ENCODE data around the gene AHCYL2.
"Not testable (repeated sequence)": the region's sequence is repeated elsewhere in the genome, so short reads cannot be mapped to it uniquely, and the experiment has no call there.

Gene AHCYL2

GRCh38 chr7:129367349-129367699, 142.5 kb downstream of the AHCYL2 start:
- POLR2A ChIA-PET, result interaction anchor here (0.8 kb wide), 1 partner anchor 97 kb away, joined by 3 read pairs; no protein-coding TSS in a partner anchor

GRCh38 chr7:129367700-129368388, 143.0 kb downstream of the AHCYL2 start:
- POLR2A ChIA-PET, result interaction anchor here (0.8 kb wide), 1 partner anchor 97 kb away, joined by 3 read pairs; no protein-coding TSS in a partner anchor
- DNase-seq (ENCODE audit: extremely low spot score), result peak; percentile 73
- TF ChIP-seq SP1 (IDR thresholded peaks at IDR 0.05), result no peak
- no peak for TF ChIP-seq BHLHE40 (IDR thresholded peaks at IDR 0.05; ENCODE audit: borderline replicate concordance)
- CTCF ChIA-PET, result interaction anchor here (0.6 to 3.9 kb wide), 26 partner anchors 8 to 276 kb away, joined by 3 to 32 read pairs (median 4); partner anchors contain the start of gene STRIP2

More at GRCh38 chr7:129367349-129367699, 142.5 kb downstream of the AHCYL2 start:
- no peak for DNase-seq (ENCODE audit: extremely low spot score)
- TF ChIP-seq CTBP1 (IDR thresholded peaks at IDR 0.05; ENCODE audit: borderline replicate concordance) (no peak), FOXK2 (IDR thresholded peaks at IDR 0.05) (no peak), NFRKB (IDR thresholded peaks at IDR 0.05) (no peak), SUZ12 (IDR thresholded peaks at IDR 0.05) (no peak), ELF4 (IDR thresholded peaks at IDR 0.05) (no peak)
- CTCF ChIA-PET, result interaction anchor here (0.6 to 3.9 kb wide), 24 partner anchors 8 to 276 kb away, joined by 3 to 32 read pairs (median 4); partner anchors contain the start of gene STRIP2

- POLR2A ChIA-PET, result no interaction called here
- TF ChIP-seq HDGF (IDR thresholded peaks at IDR 0.05; ENCODE audit: borderline replicate concordance), result no peak
- no peak for TF ChIP-seq ZNF384 (IDR thresholded peaks at IDR 0.05)
- TF ChIP-seq SUZ12 (IDR thresholded peaks at IDR 0.05), result no peak
- DNase-seq (ENCODE audit: extremely low spot score), result no peak
These were observed 143.7 kb downstream of the AHCYL2 start for GRCh38 chr7:129368389-129368986.

GRCh38 chr7:129369447-129369846, 144.6 kb downstream of the AHCYL2 start:
- DNase-seq (ENCODE audit: extremely low spot score); POLR2A ChIA-PET: not testable (repeated sequence)
- CTCF ChIA-PET, result interaction anchor here (1.7 to 3.9 kb wide), 3 partner anchors 11 to 155 kb away, joined by 8 to 27 read pairs (median 13); no protein-coding TSS in a partner anchor

More at GRCh38 chr7:129368389-129368986, 143.7 kb downstream of the AHCYL2 start:
- CTCF ChIA-PET, result interaction anchor here (0.7 to 3.9 kb wide), 16 partner anchors 8 to 275 kb away, joined by 3 to 32 read pairs (median 4); partner anchors contain the start of gene STRIP2

GRCh38 chr7:129370812-129371211, 146.0 kb downstream of the AHCYL2 start:
- CTCF ChIA-PET, result interaction anchor here (0.7 to 3.9 kb wide), 7 partner anchors 9 to 274 kb away, joined by 3 to 27 read pairs (median 6); no protein-coding TSS in a partner anchor
- POLR2A ChIA-PET, result interaction anchor here (1.3 kb wide), 1 partner anchor 64 kb away, joined by 3 read pairs; the partner anchor contains the start of gene STRIP2
- TF ChIP-seq FOXA1 (IDR thresholded peaks at IDR 0.05), result no peak
- TF ChIP-seq HDGF (IDR thresholded peaks at IDR 0.05; ENCODE audit: borderline replicate concordance), result no peak
- no peak for TF ChIP-seq CTBP1 (IDR thresholded peaks at IDR 0.05; ENCODE audit: borderline replicate concordance)
- no peak for TF ChIP-seq ARNT (IDR thresholded peaks at IDR 0.05)
- no peak for TF ChIP-seq TARDBP (IDR thresholded peaks at IDR 0.05)
- no peak for TF ChIP-seq LEF1 (IDR thresholded peaks at IDR 0.05; ENCODE audit: borderline replicate concordance)
- no peak for TF ChIP-seq ZNF384 (IDR thresholded peaks at IDR 0.05)
- TF ChIP-seq SP1 (IDR thresholded peaks at IDR 0.05), result no peak
- TF ChIP-seq SUZ12 (IDR thresholded peaks at IDR 0.05), result no peak
- no peak for TF ChIP-seq PKNOX1 (IDR thresholded peaks at IDR 0.05)
- TF ChIP-seq FOXK2 (IDR thresholded peaks at IDR 0.05), result no peak
- TF ChIP-seq FOXM1 (IDR thresholded peaks at IDR 0.05; ENCODE audit: borderline replicate concordance), result no peak
- TF ChIP-seq L3MBTL2 (conservative IDR thresholded peaks at IDR 0.05), result no peak
- TF ChIP-seq ELF4 (IDR thresholded peaks at IDR 0.05), result no peak
- TF ChIP-seq BHLHE40 (IDR thresholded peaks at IDR 0.05; ENCODE audit: borderline replicate concordance), result no peak
- DNase-seq (ENCODE audit: extremely low spot score), result no peak

- CTCF ChIA-PET, result interaction anchor here (1.7 to 2.0 kb wide), 2 partner anchors 9 to 157 kb away, joined by 8 to 13 read pairs; no protein-coding TSS in a partner anchor
- no peak for DNase-seq (ENCODE audit: extremely low spot score)
- POLR2A ChIA-PET, result no interaction called here
- no peak for TF ChIP-seq ELF4 (IDR thresholded peaks at IDR 0.05)
These were observed 146.7 kb downstream of the AHCYL2 start for GRCh38 chr7:129371487-129371886.

GRCh38 chr7:129373651-129374428, 149.0 kb downstream of the AHCYL2 start:
- CTCF ChIA-PET, result interaction anchor here (0.6 kb wide), 1 partner anchor 275 kb away, joined by 3 read pairs; no protein-coding TSS in a partner anchor
- POLR2A ChIA-PET, result interaction anchor here (0.6 kb wide), 1 partner anchor 275 kb away, joined by 3 read pairs; no protein-coding TSS in a partner anchor
- no peak for DNase-seq (ENCODE audit: extremely low spot score)
- TF ChIP-seq ELF4 (IDR thresholded peaks at IDR 0.05), result no peak
- no peak for TF ChIP-seq L3MBTL2 (conservative IDR thresholded peaks at IDR 0.05)
- no peak for TF ChIP-seq FOXA1 (IDR thresholded peaks at IDR 0.05)
- TF ChIP-seq LEF1 (IDR thresholded peaks at IDR 0.05; ENCODE audit: borderline replicate concordance), result no peak
- no peak for TF ChIP-seq ZNF384 (IDR thresholded peaks at IDR 0.05)
- no peak for TF ChIP-seq SUZ12 (IDR thresholded peaks at IDR 0.05)
- TF ChIP-seq TARDBP (IDR thresholded peaks at IDR 0.05), result no peak
- TF ChIP-seq PKNOX1 (IDR thresholded peaks at IDR 0.05), result no peak
- no peak for TF ChIP-seq NFRKB (IDR thresholded peaks at IDR 0.05)
- no peak for TF ChIP-seq BHLHE40 (IDR thresholded peaks at IDR 0.05; ENCODE audit: borderline replicate concordance)
- no peak for TF ChIP-seq ARNT (IDR thresholded peaks at IDR 0.05)
- no peak for TF ChIP-seq CTBP1 (IDR thresholded peaks at IDR 0.05; ENCODE audit: borderline replicate concordance)

Measured in HEK293T (cell line).